Measurements from ENCODE around the gene SV2C.
"Not testable (repeated sequence)": the region's sequence is repeated elsewhere in the genome, so short reads cannot be mapped to it uniquely, and the experiment has no call there.

SV2C gene

DNA sequence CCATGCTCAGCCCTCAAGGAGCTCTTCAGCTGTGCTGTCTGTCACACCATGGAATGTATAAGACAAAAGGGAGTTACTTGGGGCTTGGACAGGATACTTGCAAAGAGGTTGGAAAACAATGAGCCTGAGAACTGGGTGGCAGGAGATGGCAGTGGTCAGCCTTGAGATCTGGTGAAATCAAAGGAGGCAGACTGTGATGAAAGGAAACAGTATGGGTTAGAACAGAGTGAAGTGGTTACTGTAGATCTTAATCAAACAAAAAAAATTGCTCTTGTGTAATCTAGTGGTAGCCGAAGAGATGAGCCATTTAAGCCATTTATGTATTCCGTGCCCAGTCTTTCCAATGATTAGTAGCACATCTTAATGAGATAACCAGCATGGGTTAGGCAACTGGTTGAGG lies 142.2 kb downstream of the SV2C start:
- no peak for DNase-seq (ENCODE audit: low read depth)
- no peak overlapping the region for H3K4me3 ChIP-seq (ENCODE audit: low read depth, low read length)
- TF ChIP-seq, protein P1, sequence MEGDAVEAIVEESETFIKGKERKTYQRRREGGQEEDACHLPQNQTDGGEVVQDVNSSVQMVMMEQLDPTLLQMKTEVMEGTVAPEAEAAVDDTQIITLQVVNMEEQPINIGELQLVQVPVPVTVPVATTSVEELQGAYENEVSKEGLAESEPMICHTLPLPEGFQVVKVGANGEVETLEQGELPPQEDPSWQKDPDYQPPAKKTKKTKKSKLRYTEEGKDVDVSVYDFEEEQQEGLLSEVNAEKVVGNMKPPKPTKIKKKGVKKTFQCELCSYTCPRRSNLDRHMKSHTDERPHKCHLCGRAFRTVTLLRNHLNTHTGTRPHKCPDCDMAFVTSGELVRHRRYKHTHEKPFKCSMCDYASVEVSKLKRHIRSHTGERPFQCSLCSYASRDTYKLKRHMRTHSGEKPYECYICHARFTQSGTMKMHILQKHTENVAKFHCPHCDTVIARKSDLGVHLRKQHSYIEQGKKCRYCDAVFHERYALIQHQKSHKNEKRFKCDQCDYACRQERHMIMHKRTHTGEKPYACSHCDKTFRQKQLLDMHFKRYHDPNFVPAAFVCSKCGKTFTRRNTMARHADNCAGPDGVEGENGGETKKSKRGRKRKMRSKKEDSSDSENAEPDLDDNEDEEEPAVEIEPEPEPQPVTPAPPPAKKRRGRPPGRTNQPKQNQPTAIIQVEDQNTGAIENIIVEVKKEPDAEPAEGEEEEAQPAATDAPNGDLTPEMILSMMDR (conservative IDR thresholded peaks at IDR 0.05; ENCODE audit: low read depth, low read length) = no peak

- H3K4me3 ChIP-seq (ENCODE audit: low read depth, low read length) = no peak overlapping the region
- no peak for DNase-seq (ENCODE audit: low read depth)
- TF ChIP-seq, protein P1 (conservative IDR thresholded peaks at IDR 0.05; ENCODE audit: low read depth, low read length) = no peak
These were observed 146.7 kb downstream of the SV2C start for GRCh38 chr5:76229900-76230299.

- TF ChIP-seq, protein P1 (conservative IDR thresholded peaks at IDR 0.05; ENCODE audit: low read depth, low read length) = no peak
- no peak for DNase-seq (ENCODE audit: low read depth)
- no peak overlapping the region for H3K4me3 ChIP-seq (ENCODE audit: low read depth, low read length)
These were observed 147.6 kb downstream of the SV2C start for GRCh38 chr5:76230711-76231285.

DNA sequence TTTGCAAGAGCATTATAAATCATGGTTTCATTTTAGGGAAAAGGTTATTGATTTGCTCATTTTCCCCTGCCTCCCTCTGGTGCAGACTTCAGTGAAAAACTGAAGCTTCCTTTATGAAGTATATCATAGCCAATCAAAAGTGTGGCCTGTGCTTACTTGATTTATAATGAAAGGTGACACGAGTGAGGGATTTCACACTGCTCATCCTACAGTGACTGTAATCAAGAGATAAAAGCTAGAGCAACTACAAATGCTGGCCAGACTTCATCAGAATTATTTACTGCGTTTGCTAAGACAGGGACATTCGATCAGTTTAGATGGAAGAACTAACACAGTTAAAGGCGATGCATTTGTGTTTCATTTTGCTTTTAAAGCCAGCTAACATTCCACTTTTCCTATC lies 151.5 kb downstream of the SV2C start:
- TF ChIP-seq, protein P1 (conservative IDR thresholded peaks at IDR 0.05; ENCODE audit: low read depth, low read length) = no peak
- no peak overlapping the region for H3K4me3 ChIP-seq (ENCODE audit: low read depth, low read length)
- DNase-seq (ENCODE audit: low read depth) = no peak

GRCh38 chr5:76236684-76237083 lies 153.5 kb downstream of the SV2C start:
- no peak overlapping the region for H3K4me3 ChIP-seq (ENCODE audit: low read depth, low read length)
- DNase-seq (ENCODE audit: low read depth) = no peak
- TF ChIP-seq, protein P1 (conservative IDR thresholded peaks at IDR 0.05; ENCODE audit: low read depth, low read length) = no peak

DNA sequence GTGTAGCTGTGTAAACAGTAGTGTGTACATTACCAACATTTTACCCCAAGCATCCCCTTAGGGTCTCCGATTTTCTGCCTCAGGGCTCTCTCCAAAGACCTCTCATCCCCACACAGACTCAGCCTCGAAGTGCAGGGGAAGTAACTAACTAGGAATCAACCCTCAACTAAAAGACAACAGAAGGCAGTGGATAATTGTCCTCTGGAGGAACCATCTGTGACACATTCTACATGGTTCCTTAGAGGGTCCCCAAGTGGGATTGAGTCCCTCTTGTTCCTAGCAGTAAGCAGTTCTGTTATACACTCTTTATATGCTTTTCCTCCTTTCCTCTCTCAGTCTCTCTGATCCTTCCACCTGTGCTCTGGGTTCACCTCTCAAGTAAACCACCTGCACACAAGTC lies 157.2 kb downstream of the SV2C start:
- no peak for DNase-seq (ENCODE audit: low read depth)
- TF ChIP-seq, protein P1 (conservative IDR thresholded peaks at IDR 0.05; ENCODE audit: low read depth, low read length) = no peak
- H3K4me3 ChIP-seq (ENCODE audit: low read depth, low read length) = no peak overlapping the region

- not testable (repeated sequence) for DNase-seq (ENCODE audit: low read depth); H3K4me3 ChIP-seq (ENCODE audit: low read depth, low read length)
These were observed 159.0 kb downstream of the SV2C start for GRCh38 chr5:76242155-76242554.

Data from choroid plexus epithelial cell (primary cell).